Tibial nerve (tissue), 3 donors: Measurements from ENCODE around the gene MYO3B.

ENCODE experiments used
- POLR2A ChIP-seq, 2 donors: fragments of 450-650 bp; IDR thresholded peaks; one replicate each; pipeline ENCODE4 v1.6.1; 2017; ENCODE audit warnings: antibody characterized with exemption in 2 of 2, mild to moderate bottlenecking in 2 of 2, moderate library complexity in 2 of 2
- TF ChIP-seq, protein P1 (sequence below), 5 experiments: fragments of 200-600 bp in 3 of 5; fragments of 450-650 bp in 2 of 5; sonication (generic) in 3 of 5; IDR thresholded peaks; one replicate each; pipeline ENCODE4 v1.5.1; 2016 to 2019; ENCODE audit warnings: antibody characterized with exemption in 5 of 5, mild to moderate bottlenecking in 3 of 5, moderate library complexity in 2 of 5

DNA sequence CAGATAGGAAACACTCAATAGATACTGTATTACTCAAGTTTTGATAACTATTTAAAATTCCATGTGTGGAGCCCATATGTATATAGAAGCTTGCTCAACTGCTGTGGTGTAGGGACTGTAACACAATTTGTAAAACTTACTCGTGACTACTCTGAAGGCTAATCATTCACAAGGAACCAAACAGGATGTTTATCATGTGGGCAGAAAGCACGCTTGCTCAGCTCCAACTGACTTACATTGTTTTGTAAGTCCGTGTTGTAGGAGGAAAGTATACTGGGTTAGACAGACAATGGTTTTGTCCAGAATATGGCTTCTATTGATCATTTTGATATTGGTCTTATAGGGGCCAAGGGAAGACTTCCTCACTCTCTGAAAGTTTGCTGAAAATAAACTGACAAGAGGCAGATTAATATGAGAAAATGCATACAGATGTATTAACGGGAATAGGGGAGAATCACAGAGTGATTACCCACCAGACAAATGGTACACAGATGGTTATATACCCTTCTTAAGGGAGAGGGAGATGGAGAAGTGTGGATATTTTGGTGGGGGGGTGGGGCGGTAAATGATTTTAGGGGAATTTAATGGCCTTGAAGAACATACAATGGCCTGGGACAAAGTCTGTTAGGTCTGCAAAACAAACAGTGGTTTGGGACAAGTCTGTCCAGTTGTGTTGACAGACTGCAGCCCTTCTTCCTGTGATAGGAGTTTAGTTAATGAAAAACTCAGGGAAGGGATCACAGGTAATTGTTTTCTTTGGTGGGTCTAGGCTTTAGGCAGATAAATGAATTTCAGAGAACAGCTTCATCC lies 277.9 kb downstream of the MYO3B start:
- TF ChIP-seq, protein P1, sequence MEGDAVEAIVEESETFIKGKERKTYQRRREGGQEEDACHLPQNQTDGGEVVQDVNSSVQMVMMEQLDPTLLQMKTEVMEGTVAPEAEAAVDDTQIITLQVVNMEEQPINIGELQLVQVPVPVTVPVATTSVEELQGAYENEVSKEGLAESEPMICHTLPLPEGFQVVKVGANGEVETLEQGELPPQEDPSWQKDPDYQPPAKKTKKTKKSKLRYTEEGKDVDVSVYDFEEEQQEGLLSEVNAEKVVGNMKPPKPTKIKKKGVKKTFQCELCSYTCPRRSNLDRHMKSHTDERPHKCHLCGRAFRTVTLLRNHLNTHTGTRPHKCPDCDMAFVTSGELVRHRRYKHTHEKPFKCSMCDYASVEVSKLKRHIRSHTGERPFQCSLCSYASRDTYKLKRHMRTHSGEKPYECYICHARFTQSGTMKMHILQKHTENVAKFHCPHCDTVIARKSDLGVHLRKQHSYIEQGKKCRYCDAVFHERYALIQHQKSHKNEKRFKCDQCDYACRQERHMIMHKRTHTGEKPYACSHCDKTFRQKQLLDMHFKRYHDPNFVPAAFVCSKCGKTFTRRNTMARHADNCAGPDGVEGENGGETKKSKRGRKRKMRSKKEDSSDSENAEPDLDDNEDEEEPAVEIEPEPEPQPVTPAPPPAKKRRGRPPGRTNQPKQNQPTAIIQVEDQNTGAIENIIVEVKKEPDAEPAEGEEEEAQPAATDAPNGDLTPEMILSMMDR (IDR thresholded peaks at IDR 0.05): no peak
- no peak for TF ChIP-seq POLR2A (IDR thresholded peaks at IDR 0.05)
